Central memory CD8-positive, alpha-beta T cell (primary cell): ENCODE measurements around the gene OSBPL2.

Source experiments
- ATAC-seq: fragments of 150-1000 bp; cut with Tn5 transposase; replicated peaks from 2 replicates; pipeline ENCODE4 v1.10.0; 2022; ENCODE audit warnings: mild to moderate bottlenecking, moderate FRiP score, moderate number of reproducible peaks; ENCODE audit not compliant: poor library complexity, severe bottlenecking; ENCODE audit errors: extremely low read depth
- DNase-seq, 2 donors: peaks; one replicate each; pipeline ENCODE4 v3.0.0; 2021; ENCODE audit warnings: low spot score in 2 of 2
- H3K27ac Mint-ChIP-seq: one replicate; pipeline ENCODE4 v1.8.0; 2022; ENCODE audit warnings: low read depth, mild to moderate bottlenecking, moderate library complexity, mixed read lengths
- H3K27me3 Mint-ChIP-seq: one replicate; pipeline ENCODE4 v1.8.0; 2022; ENCODE audit warnings: mixed read lengths
- H3K36me3 Mint-ChIP-seq: one replicate; pipeline ENCODE4 v1.8.0; 2022; ENCODE audit warnings: mild to moderate bottlenecking, moderate library complexity, mixed read lengths; ENCODE audit not compliant: insufficient read depth
- H3K4me1 Mint-ChIP-seq: one replicate; pipeline ENCODE4 v1.8.0; 2022; ENCODE audit warnings: mixed read lengths
- H3K4me3 Mint-ChIP-seq: one replicate; pipeline ENCODE4 v1.8.0; 2022; ENCODE audit warnings: mild to moderate bottlenecking, moderate library complexity, mixed read lengths
- H3K9me3 Mint-ChIP-seq: one replicate; pipeline ENCODE4 v1.8.0; 2022; ENCODE audit warnings: mixed read lengths

The OSBPL2 gene

GRCh38 chr20:62301773-62302340 is 63.5 kb downstream of the OSBPL2 start:
- Mint-ChIP-seq H3K27me3 (no peaks in the 10 kb centered on the region), H3K36me3 (peaks cover 21% of the 10 kb centered on the region), H3K27ac (peak overlapping the region; percentile 98), H3K4me1 (peaks cover 30% of the 10 kb centered on the region), H3K4me3 (peak overlapping the region; percentile 96), H3K9me3 (no peaks in the 10 kb centered on the region)
- peak; percentile 68 for ATAC-seq
- peak; percentile 76 to 82 for DNase-seq

GRCh38 chr20:62302341-62303061 is 64.2 kb downstream of the OSBPL2 start, which contains the start of gene ADRM1:
Gene ADRM1 (plus strand): TSS chr20:62302997. CDS start chr20:62303569, 572 bp downstream.
- peak within 1 kb of the TSS; percentile 98 for H3K27ac Mint-ChIP-seq
- ATAC-seq (peak; percentile 89), DNase-seq (peak; percentile 94 to 95)
- H3K9me3 Mint-ChIP-seq = no peaks in the 10 kb centered on the region
- H3K27me3 Mint-ChIP-seq = no peaks in the 10 kb centered on the region
- H3K36me3 Mint-ChIP-seq = peaks cover 22% of the 10 kb centered on the region
- H3K4me1 Mint-ChIP-seq = peaks cover 30% of the 10 kb centered on the region
- peak within 1 kb of the TSS; percentile 96 for H3K4me3 Mint-ChIP-seq

GRCh38 chr20:62303062-62303339 is 64.7 kb downstream of the OSBPL2 start:
- no peaks in the 10 kb centered on the region for H3K9me3 Mint-ChIP-seq
- peaks cover 30% of the 10 kb centered on the region for H3K4me1 Mint-ChIP-seq
- H3K4me3 Mint-ChIP-seq = peak overlapping the region; percentile 96
- no peaks in the 10 kb centered on the region for H3K27me3 Mint-ChIP-seq
- DNase-seq (no peak), ATAC-seq (no peak)
- H3K27ac Mint-ChIP-seq = peak overlapping the region; percentile 98
- peaks cover 21% of the 10 kb centered on the region for H3K36me3 Mint-ChIP-seq

GRCh38 chr20:62303340-62304226 is 65.3 kb downstream of the OSBPL2 start:
- no peak for DNase-seq
- Mint-ChIP-seq H3K4me1 (peaks cover 30% of the 10 kb centered on the region), H3K27me3 (no peaks in the 10 kb centered on the region), H3K36me3 (peaks cover 23% of the 10 kb centered on the region), H3K9me3 (no peaks in the 10 kb centered on the region), H3K27ac (peak overlapping the region; percentile 83), H3K4me3 (peak overlapping the region; percentile 96)
- peak; percentile 13 for ATAC-seq

GRCh38 chr20:62304331-62305148 is 66.2 kb downstream of the OSBPL2 start:
- H3K4me1 Mint-ChIP-seq = peaks cover 30% of the 10 kb centered on the region

GRCh38 chr20:62305149-62305764 is 66.9 kb downstream of the OSBPL2 start:
- Mint-ChIP-seq H3K36me3 (peaks cover 24% of the 10 kb centered on the region), H3K4me3 (peak overlapping the region; percentile 96), H3K4me1 (peaks cover 30% of the 10 kb centered on the region), H3K27me3 (no peaks in the 10 kb centered on the region), H3K27ac (no peak overlapping the region), H3K9me3 (no peaks in the 10 kb centered on the region)
- no peak for ATAC-seq
- DNase-seq = no peak

More at GRCh38 chr20:62304331-62305148, 66.2 kb downstream of the OSBPL2 start:
- no peak for ATAC-seq
- peak overlapping the region; percentile 96 for H3K4me3 Mint-ChIP-seq
- no peaks in the 10 kb centered on the region for H3K9me3 Mint-ChIP-seq
- H3K27me3 Mint-ChIP-seq = no peaks in the 10 kb centered on the region
- peaks cover 24% of the 10 kb centered on the region for H3K36me3 Mint-ChIP-seq
- peak overlapping the region; percentile 83 for H3K27ac Mint-ChIP-seq
- DNase-seq = no peak

DNA sequence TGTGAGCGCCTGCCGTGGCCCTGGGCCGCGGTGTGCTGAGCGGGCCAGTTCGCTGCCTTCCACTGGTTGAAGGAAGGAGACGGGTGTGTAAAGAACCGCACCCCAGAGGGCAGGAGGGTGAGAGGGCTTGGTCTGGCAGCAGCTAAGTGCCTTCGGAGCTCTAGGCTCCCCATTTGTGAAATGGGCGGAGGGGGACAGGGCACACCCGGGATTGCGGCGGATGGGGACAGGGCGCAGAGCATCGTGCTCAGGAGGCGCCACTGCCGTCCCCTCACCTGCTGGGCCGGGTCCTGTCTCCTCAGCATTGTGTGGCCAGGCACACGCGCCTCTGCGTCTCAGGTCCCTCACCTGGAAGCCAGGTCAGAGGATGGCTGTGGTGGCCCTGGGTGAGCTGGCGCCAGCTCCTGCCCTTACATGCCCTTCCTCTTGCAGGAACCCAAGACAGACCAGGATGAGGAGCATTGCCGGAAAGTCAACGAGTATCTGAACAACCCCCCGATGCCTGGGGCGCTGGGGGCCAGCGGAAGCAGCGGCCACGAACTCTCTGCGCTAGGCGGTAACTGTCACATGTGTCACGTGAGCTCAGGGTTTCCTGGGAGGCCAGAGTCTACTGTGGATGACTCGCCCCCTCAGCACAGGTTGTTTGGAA is 67.6 kb downstream of the OSBPL2 start:
- H3K27ac Mint-ChIP-seq = no peak overlapping the region
- no peak for DNase-seq
- peak overlapping the region; percentile 96 for H3K4me3 Mint-ChIP-seq
- peaks cover 24% of the 10 kb centered on the region for H3K36me3 Mint-ChIP-seq
- H3K9me3 Mint-ChIP-seq = no peaks in the 10 kb centered on the region
- peaks cover 30% of the 10 kb centered on the region for H3K4me1 Mint-ChIP-seq
- H3K27me3 Mint-ChIP-seq = no peaks in the 10 kb centered on the region
- no peak for ATAC-seq

GRCh38 chr20:62306414-62307187 is 68.3 kb downstream of the OSBPL2 start:
- Mint-ChIP-seq H3K27ac (no peak overlapping the region), H3K4me1 (peaks cover 24% of the 10 kb centered on the region), H3K27me3 (no peaks in the 10 kb centered on the region), H3K4me3 (no peak overlapping the region), H3K9me3 (no peaks in the 10 kb centered on the region), H3K36me3 (peaks cover 22% of the 10 kb centered on the region)
- ATAC-seq (no peak), DNase-seq (no peak)

GRCh38 chr20:62307226-62308101 is 69.1 kb downstream of the OSBPL2 start:
- no peak overlapping the region for H3K4me3 Mint-ChIP-seq
- H3K27me3 Mint-ChIP-seq = no peaks in the 10 kb centered on the region
- H3K36me3 Mint-ChIP-seq = peaks cover 19% of the 10 kb centered on the region
- no peaks in the 10 kb centered on the region for H3K9me3 Mint-ChIP-seq
- peaks cover 15% of the 10 kb centered on the region for H3K4me1 Mint-ChIP-seq
- no peak for DNase-seq
- no peak overlapping the region for H3K27ac Mint-ChIP-seq
- no peak for ATAC-seq

- Mint-ChIP-seq H3K27ac (no peak overlapping the region), H3K27me3 (no peaks in the 10 kb centered on the region), H3K9me3 (no peaks in the 10 kb centered on the region), H3K36me3 (peaks cover 18% of the 10 kb centered on the region), H3K4me1 (peaks cover 14% of the 10 kb centered on the region), H3K4me3 (no peak overlapping the region)
- ATAC-seq (no peak), DNase-seq (no peak)
These were observed 69.9 kb downstream of the OSBPL2 start for GRCh38 chr20:62308102-62308822.
